B cell (primary cell): ENCODE measurements around the gene SNX19.

ENCODE experiments used
- EZH2 ChIP-seq: IDR thresholded peaks from 2 replicates; pipeline ENCODE4 v1.6.1; 2012; ENCODE audit warnings: borderline replicate concordance, low read depth, mild to moderate bottlenecking, moderate library complexity, low read length; ENCODE audit not compliant: insufficient read depth, poor library complexity, severe bottlenecking
- TF ChIP-seq, protein P1 (sequence below): fragments of 200-600 bp; IDR thresholded peaks from one replicate; pipeline ENCODE4 v1.8.0; 2022; ENCODE audit warnings: antibody characterized with exemption, mild to moderate bottlenecking

DNA sequence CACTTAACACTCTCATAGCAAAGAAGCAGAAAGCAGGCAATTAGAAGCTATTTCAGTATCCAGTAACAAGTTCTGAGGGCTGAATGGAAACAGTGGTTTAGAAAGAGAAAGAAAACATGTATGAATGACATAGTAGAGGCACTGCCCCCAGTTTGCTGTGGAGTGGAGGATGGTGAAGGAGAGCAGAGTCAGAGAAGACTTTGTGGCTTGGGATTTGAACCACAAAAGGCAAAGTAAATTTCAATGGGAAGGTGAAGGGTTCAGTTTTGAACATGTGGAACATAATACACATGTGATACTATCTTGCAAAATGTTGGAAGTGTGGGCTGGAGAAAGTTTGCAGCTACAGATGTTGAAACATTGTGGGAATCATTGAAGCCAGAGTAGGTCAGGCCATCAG lies 81.4 kb downstream of the SNX19 start:
- TF ChIP-seq, protein P1, sequence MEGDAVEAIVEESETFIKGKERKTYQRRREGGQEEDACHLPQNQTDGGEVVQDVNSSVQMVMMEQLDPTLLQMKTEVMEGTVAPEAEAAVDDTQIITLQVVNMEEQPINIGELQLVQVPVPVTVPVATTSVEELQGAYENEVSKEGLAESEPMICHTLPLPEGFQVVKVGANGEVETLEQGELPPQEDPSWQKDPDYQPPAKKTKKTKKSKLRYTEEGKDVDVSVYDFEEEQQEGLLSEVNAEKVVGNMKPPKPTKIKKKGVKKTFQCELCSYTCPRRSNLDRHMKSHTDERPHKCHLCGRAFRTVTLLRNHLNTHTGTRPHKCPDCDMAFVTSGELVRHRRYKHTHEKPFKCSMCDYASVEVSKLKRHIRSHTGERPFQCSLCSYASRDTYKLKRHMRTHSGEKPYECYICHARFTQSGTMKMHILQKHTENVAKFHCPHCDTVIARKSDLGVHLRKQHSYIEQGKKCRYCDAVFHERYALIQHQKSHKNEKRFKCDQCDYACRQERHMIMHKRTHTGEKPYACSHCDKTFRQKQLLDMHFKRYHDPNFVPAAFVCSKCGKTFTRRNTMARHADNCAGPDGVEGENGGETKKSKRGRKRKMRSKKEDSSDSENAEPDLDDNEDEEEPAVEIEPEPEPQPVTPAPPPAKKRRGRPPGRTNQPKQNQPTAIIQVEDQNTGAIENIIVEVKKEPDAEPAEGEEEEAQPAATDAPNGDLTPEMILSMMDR, result no peak
- TF ChIP-seq EZH2, result no peak
